Gastroesophageal sphincter (tissue), 4 donors: ENCODE measurements around the gene TRIM65. TPM values are rescaled to one million over a fixed set of nuclear protein-coding genes. Genes with fewer than 3 reads are reported as not detected.

Experiments
- ATAC-seq: fragments of 150-250 bp; one replicate; pipeline ENCODE4 v1.9.1; 2016; ENCODE audit warnings: mild to moderate bottlenecking, moderate library complexity
- H3K27ac ChIP-seq, 4 donors: fragments of 200-600 bp; sonication (generic) in 3 of 4; 1 replicate in 3 of 4; 2 replicates in 1 of 4; pipeline ENCODE4 v1.5.1; 2016 to 2019
- H3K27me3 ChIP-seq: fragments of 200-600 bp; sonication (generic); one replicate; pipeline ENCODE4 v1.5.1; 2019
- H3K36me3 ChIP-seq, 2 donors: fragments of 200-600 bp; sonication (generic); one replicate each; pipeline ENCODE4 v1.5.1; 2019; ENCODE audit warnings: control low read depth in 1 of 2
- H3K4me1 ChIP-seq, 3 donors: fragments of 200-600 bp; sonication (generic); 1 replicate in 2 of 3; 2 replicates in 1 of 3; pipeline ENCODE4 v1.5.1; 2016 to 2019; ENCODE audit warnings: control low read depth in 2 of 3
- H3K4me3 ChIP-seq, 2 donors: fragments of 200-600 bp; sonication (generic); one replicate each; pipeline ENCODE4 v1.5.1; 2019; ENCODE audit warnings: mild to moderate bottlenecking in 1 of 2, moderate library complexity in 1 of 2
- H3K9me3 ChIP-seq, 3 donors: fragments of 200-600 bp; sonication (generic); one replicate each; pipeline ENCODE4 v1.5.1; 2017 to 2019; ENCODE audit warnings: control low read depth in 2 of 3
- EP300 ChIP-seq: sonication (generic); formaldehyde crosslinking; IDR thresholded peaks from one replicate; pipeline ENCODE4 v1.6.1; 2017; ENCODE audit warnings: antibody characterized with exemption, mild to moderate bottlenecking
- POLR2A ChIP-seq, 2 donors: fragments of 450-650 bp; IDR thresholded peaks; one replicate each; pipeline ENCODE4 v1.6.1; 2017; ENCODE audit warnings: antibody characterized with exemption in 2 of 2, mild to moderate bottlenecking in 2 of 2, moderate library complexity in 1 of 2
- POLR2AphosphoS5 ChIP-seq: sonication (generic); formaldehyde crosslinking; IDR thresholded peaks from one replicate; pipeline ENCODE4 v1.6.1; 2017; ENCODE audit warnings: antibody characterized with exemption
- WGBS, 2 donors: methylation state at CpG; one replicate each; pipeline ENCODE4 v1.1.5; 2018; ENCODE audit warnings: low coverage in 1 of 2; 5-methylcytosine and 5-hydroxymethylcytosine counted together
- total RNA-seq, 4 donors: library from RNA; depleted of rRNA; stranded (reverse); fragments of >200 nt; gene quantifications; one replicate each; pipeline ENCODE4 v1.1.0, GENCODE V29; 2016
- TF ChIP-seq, protein P1 (sequence below), 4 experiments: fragments of 200-600 bp in 2 of 4; fragments of 450-650 bp in 2 of 4; sonication (generic) in 1 of 4; IDR thresholded peaks; one replicate each; pipeline ENCODE4 v1.5.1; 2017 to 2019; ENCODE audit warnings: antibody characterized with exemption in 4 of 4, mild to moderate bottlenecking in 2 of 4, moderate library complexity in 2 of 4

TRIM65 gene
- total RNA-seq, 4 donors from 2014 or later: 18.7 to 34.4 (median 31.2) TPM

DNA sequence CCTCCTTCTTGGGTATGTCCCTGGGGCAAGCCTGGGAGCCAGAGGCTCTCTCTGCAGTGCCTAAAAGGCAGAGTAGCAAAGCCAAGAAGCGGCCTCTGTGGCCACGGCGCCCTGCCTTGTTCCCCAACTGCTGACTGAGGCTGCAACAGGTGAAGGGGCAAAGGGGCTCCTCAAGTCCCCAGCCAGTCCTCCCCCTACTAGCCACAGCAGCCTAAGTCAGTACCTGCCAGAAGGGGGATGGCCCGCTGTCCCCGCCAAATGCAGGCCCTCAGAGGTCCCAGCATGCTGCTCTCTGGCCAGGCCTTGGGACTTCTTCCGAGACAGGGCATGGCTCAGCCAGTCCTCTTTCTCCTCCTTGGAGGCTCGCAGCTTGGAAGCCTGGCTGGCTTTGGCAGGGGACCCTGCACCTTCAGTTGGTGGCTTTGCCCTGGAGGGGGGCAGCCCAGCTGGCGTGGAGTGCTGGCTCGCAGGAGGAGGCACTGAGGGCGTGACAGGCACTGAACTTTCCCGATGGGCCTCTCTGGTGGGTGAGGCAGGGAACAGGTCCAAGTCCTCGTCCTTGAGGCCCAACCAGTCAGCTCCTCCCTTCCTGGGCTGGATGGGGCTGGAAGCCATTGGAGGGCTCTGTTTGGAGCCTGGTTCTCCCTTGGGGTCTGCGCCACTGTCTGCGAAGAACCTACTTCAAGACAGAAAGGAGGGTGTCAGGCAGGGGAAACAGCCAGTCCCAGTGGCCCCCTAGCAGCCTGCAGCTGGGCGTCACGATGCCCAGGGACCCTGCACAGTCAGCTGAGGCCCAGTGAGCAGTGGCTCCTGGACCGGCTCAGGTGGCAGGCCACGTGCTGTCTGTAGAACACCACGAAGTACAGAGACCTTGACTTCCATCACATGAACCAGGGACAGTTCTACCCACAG is 26.5 kb upstream of the TRIM65 start:
- Histone ChIP-seq H3K36me3 (peaks cover 0 to 81% of the 10 kb centered on the region in 2 donors), H3K9me3 (no peaks in the 10 kb centered on the region), H3K4me3 (no peak overlapping the region), H3K4me1 (no peaks in the 10 kb centered on the region), H3K27me3 (no peaks in the 10 kb centered on the region), H3K27ac (no peak overlapping the region)
- ATAC-seq: no peak
- TF ChIP-seq, protein P1, sequence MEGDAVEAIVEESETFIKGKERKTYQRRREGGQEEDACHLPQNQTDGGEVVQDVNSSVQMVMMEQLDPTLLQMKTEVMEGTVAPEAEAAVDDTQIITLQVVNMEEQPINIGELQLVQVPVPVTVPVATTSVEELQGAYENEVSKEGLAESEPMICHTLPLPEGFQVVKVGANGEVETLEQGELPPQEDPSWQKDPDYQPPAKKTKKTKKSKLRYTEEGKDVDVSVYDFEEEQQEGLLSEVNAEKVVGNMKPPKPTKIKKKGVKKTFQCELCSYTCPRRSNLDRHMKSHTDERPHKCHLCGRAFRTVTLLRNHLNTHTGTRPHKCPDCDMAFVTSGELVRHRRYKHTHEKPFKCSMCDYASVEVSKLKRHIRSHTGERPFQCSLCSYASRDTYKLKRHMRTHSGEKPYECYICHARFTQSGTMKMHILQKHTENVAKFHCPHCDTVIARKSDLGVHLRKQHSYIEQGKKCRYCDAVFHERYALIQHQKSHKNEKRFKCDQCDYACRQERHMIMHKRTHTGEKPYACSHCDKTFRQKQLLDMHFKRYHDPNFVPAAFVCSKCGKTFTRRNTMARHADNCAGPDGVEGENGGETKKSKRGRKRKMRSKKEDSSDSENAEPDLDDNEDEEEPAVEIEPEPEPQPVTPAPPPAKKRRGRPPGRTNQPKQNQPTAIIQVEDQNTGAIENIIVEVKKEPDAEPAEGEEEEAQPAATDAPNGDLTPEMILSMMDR (IDR thresholded peaks at IDR 0.05): no peak
- TF ChIP-seq POLR2A (IDR thresholded peaks at IDR 0.05) (no peak), POLR2AphosphoS5 (no peak), EP300 (no peak)
- WGBS, 2 donors: no CpG with 5 or more reads among the region's 19 CpGs

DNA sequence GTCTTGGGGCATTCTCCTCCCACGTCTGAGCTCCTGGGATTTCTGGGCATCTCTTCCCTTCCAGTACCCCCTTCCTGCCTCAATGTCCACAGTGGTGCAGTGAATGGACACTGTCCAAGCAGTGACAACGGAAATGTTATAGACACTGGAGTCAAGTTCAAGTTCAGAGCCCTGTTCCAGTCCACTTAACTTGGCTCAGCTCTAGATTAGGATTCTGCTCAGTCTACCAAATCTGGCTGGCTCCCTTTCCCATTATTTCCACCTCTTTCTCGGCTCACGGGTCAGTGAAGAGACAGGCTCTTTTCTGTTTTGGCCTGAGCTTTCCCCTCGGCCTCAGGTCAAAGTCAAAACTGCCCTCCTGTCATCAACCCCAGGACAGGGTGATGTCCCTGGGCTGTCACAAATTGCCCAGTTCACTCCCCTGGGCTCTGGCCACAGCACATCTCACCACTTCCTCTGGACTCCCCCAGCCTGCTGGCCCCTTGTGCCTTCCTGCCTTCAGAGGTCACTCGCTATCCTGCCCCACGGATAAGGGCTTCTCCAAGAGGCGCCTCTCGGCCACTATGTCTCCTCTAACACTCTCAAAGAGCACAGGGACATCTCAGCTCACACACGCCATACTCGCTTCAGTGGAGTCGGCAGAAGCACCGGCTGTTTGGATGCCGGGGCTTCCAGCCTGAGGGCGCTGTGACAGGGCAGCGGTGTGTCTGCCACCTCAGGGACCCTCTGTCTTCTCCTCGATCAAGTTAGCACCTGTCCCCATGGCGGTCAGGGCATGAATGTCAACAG is 25.6 kb upstream of the TRIM65 start:
- no peak overlapping the region for H3K27ac ChIP-seq
- 78 to 81% methylated on average over 6 to 7 of the region's 18 CpGs for WGBS, 2 donors

DNA sequence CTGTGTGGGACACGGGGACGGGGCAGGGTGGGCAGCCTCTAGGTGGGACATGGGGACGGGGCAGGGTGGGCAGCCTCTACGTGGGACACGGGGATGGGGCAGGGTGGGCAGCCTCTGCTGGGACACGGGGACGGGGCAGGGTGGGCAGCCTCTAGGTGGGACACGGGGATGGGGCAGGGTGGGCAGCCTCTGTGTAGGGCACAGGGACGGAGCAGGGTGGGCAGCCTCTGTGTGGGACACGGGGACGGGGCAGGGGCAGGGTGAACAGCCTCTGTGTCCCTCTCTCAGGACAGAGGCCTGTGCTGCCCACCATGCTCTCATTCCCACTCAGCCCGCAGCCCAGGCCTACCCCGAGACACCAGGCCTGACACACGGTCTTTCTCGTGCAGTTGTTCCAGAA is 24.8 kb upstream of the TRIM65 start:
- Histone ChIP-seq H3K36me3 (peaks cover 0 to 84% of the 10 kb centered on the region in 2 donors), H3K27me3 (no peaks in the 10 kb centered on the region), H3K9me3 (no peaks in the 10 kb centered on the region), H3K4me3 (no peak overlapping the region), H3K4me1 (no peaks in the 10 kb centered on the region), H3K27ac (no peak overlapping the region)
- 88% methylated on average over 6 of the region's 15 CpGs; no CpG with 5 or more reads in 1 of the 2 donors for WGBS, 2 donors
- TF ChIP-seq POLR2AphosphoS5: no peak
- TF ChIP-seq POLR2A (IDR thresholded peaks at IDR 0.05): no peak
- ATAC-seq: no peak

More for the DNA sequence above, 25.6 kb upstream of the TRIM65 start:
- Histone ChIP-seq H3K36me3 (peaks cover 0 to 84% of the 10 kb centered on the region in 2 donors), H3K4me1 (no peaks in the 10 kb centered on the region), H3K9me3 (no peaks in the 10 kb centered on the region), H3K27me3 (no peaks in the 10 kb centered on the region), H3K4me3 (no peak overlapping the region)
- no peak for ATAC-seq
- TF ChIP-seq EP300: no peak
- TF ChIP-seq POLR2A (IDR thresholded peaks at IDR 0.05): no peak
- no peak for TF ChIP-seq POLR2AphosphoS5
- TF ChIP-seq, protein P1 (IDR thresholded peaks at IDR 0.05): no peak

DNA sequence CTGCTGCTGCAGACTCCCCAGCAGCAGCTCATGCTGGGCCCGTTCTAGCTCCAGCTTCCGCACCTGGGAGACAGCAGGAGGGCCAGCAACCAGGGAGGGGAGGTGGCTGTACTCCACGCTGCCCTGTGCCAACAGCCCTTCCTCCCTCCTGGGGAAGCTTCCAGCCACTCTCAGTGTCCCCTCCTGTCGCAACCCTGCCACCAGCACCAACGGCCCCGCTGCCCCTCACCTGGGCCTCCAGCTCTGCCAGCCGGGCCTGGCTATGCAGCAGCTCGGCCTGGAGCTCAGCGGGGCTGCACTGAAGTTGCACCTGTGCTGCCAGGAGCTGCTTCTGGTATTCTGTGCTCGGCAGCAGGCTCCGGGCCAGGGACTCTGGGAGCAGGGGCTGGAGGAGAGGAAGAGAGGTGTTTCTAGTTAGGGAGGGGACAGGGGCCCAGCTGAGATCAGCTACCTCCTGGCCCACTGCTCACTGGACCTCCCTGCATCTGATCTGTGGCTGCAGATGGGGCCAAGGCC is 23.4 kb upstream of the TRIM65 start:
- Histone ChIP-seq H3K4me3 (no peak overlapping the region), H3K27ac (no peak overlapping the region), H3K4me1 (no peaks in the 10 kb centered on the region), H3K36me3 (peaks cover 0 to 75% of the 10 kb centered on the region in 2 donors), H3K27me3 (no peaks in the 10 kb centered on the region), H3K9me3 (no peaks in the 10 kb centered on the region)
- TF ChIP-seq POLR2AphosphoS5 (no peak), EP300 (no peak), POLR2A (IDR thresholded peaks at IDR 0.05) (no peak)
- TF ChIP-seq, protein P1 (IDR thresholded peaks at IDR 0.05): no peak
- WGBS, 2 donors: 50% methylated on average over 2 of the region's 11 CpGs; no CpG with 5 or more reads in 1 of the 2 donors
- no peak for ATAC-seq

DNA sequence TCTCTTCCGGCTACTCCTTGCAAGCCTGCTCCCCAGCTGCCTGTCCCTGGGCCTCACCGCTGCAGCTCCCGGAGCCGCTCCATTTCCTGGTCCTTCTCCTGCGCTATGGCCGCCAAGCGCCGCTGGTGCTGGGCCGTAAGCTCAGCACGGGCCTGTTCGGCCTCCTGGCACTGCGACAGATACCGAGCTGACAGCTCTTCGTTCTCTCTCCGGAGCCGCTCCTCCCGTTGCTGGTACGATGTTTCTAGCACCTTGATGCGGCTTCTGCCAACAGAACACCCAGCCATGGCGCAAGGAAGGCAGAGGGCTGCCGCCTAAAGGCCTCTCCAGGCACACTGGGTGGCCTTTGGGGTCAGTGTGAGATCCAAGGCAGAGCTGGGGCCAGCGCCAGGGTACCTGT is 22.9 kb upstream of the TRIM65 start:
- Histone ChIP-seq H3K9me3 (no peaks in the 10 kb centered on the region), H3K4me3 (no peak overlapping the region), H3K36me3 (peaks cover 0 to 76% of the 10 kb centered on the region in 2 donors), H3K27ac (no peak overlapping the region), H3K27me3 (no peaks in the 10 kb centered on the region), H3K4me1 (no peaks in the 10 kb centered on the region)
- no peak for ATAC-seq
- TF ChIP-seq POLR2AphosphoS5 (no peak), POLR2A (IDR thresholded peaks at IDR 0.05) (no peak), EP300 (no peak)
- TF ChIP-seq, protein P1 (IDR thresholded peaks at IDR 0.05): no peak
- 80 to 100% methylated on average over 1 of the region's 22 CpGs for WGBS, 2 donors
